HCT116 (cell line): ENCODE measurements around the gene HOXC11. TPM values are rescaled to one million over a fixed set of nuclear protein-coding genes. Genes with fewer than 3 reads are reported as not detected.
A peak's percentile ranks its signal among the peaks of the same experiment; 100 is the strongest.

Experiments
- ATAC-seq: fragments of 200-7000 bp; cut with Tn5 transposase; 2 replicates; pipeline ENCODE4 v1.9.1; 2020; ENCODE audit warnings: mild to moderate bottlenecking, moderate library complexity
- BruUV-seq: library from RNA; stranded (reverse); fragments of 400-500 nt; replicated peaks from 2 replicates; lab custom pipeline; 2021; lab: Mats Ljungman, UMichigan
- CTCF ChIA-PET: fragments of 300-600 bp; sonication (Branson Sonifier 250); formaldehyde crosslinking; loops from one replicate; lab custom pipeline; 2021; ENCODE audit warnings: antibody characterized with exemption; lab: Charles Lee
- POLR2A ChIA-PET: fragments of 300-600, 350-600 bp; sonication (Branson Sonifier 250); formaldehyde crosslinking; loops from one replicate; lab custom pipeline; 2021; ENCODE audit warnings: antibody characterized with exemption; lab: Charles Lee
- RAD21 ChIA-PET, 2 experiments: fragments of 300-600 bp; sonication (Branson Sonifier 250); formaldehyde crosslinking; loops; one replicate each; lab custom pipeline; 2023; ENCODE audit warnings: low total read pairs in 2 of 2; ENCODE audit not compliant: uncharacterized antibody in 2 of 2, unreplicated experiment in 2 of 2, low non-redundant PET in 1 of 2; lab: Charles Lee
- DNase-seq: peaks from one replicate; pipeline ENCODE4 v3.0.0-alpha.2; 2010; ENCODE audit warnings: low read depth, low spot score
- H2AFZ ChIP-seq: fragments of 200-600 bp; shearing (Covaris generic), sonication (generic); 2 replicates; pipeline ENCODE4 v1.6.1; 2017; ENCODE audit warnings: low read depth, mixed run types, mixed read lengths, antibody characterized with exemption, low read length; ENCODE audit not compliant: poor library complexity, severe bottlenecking
- H3K27ac ChIP-seq: 2 replicates; pipeline ENCODE4 v1.5.1; 2012; ENCODE audit warnings: low read depth, low read length
- H3K27me3 ChIP-seq: fragments of 200-600 bp; sonication (generic); 2 replicates; pipeline ENCODE4 v1.6.1; 2016; ENCODE audit warnings: mixed run types, low read length, mixed read lengths; ENCODE audit not compliant: insufficient read depth
- H3K36me3 ChIP-seq, 2 experiments: fragments of 200-500 bp in 1 of 2; fragments of 200-600 bp in 1 of 2; sonication (Bioruptor generic) in 1 of 2; sonication (generic) in 1 of 2; 2 replicates each; pipeline versions ENCODE4 v1.5.1 to v1.6.1; 2014 to 2016; ENCODE audit warnings: low read length in 2 of 2, inconsistent platforms in 1 of 2, mixed read lengths in 1 of 2, mixed run types in 1 of 2; ENCODE audit not compliant: insufficient read depth in 2 of 2, control insufficient read depth in 1 of 2
- H3K4me1 ChIP-seq, 2 experiments: fragments of 200-600 bp in 1 of 2; sonication (generic) in 1 of 2; 2 replicates each; pipeline versions ENCODE4 v1.5.1 to v1.6.1; 2012 to 2017; ENCODE audit warnings: low read length in 2 of 2, inconsistent platforms in 1 of 2, mild to moderate bottlenecking in 1 of 2, mixed read lengths in 1 of 2, mixed run types in 1 of 2, moderate library complexity in 1 of 2; ENCODE audit not compliant: insufficient read depth in 2 of 2, control insufficient read depth in 1 of 2
- H3K4me2 ChIP-seq: fragments of 200-600 bp; sonication (generic); 2 replicates; pipeline ENCODE4 v1.6.1; 2017; ENCODE audit warnings: mixed run types, low read length, mixed read lengths
- H3K4me3 ChIP-seq, 2 experiments: fragments of 200-600 bp in 1 of 2; sonication (generic) in 1 of 2; replicated peaks in 1 of 2; 2 replicates each; pipeline ENCODE4 v1.5.1; 2011 to 2016; ENCODE audit warnings: low read length in 2 of 2, control low read depth in 1 of 2, low read depth in 1 of 2, mild to moderate bottlenecking in 1 of 2, mixed read lengths in 1 of 2, mixed run types in 1 of 2
- H3K79me2 ChIP-seq: fragments of 200-600 bp; sonication (generic); 2 replicates; pipeline ENCODE4 v1.6.1; 2017; ENCODE audit warnings: mild to moderate bottlenecking, mixed run types, low read length, moderate library complexity, mixed read lengths; ENCODE audit not compliant: insufficient read depth
- H3K9ac ChIP-seq: fragments of 200-600 bp; sonication (generic); 2 replicates; pipeline ENCODE4 v1.6.1; 2016; ENCODE audit warnings: low read length, mixed read lengths
- H3K9me2 ChIP-seq: fragments of 200-600 bp; sonication (generic), shearing (Covaris generic); 2 replicates; pipeline ENCODE4 v1.6.1; 2017; ENCODE audit warnings: mixed run types, mild to moderate bottlenecking, moderate library complexity; ENCODE audit not compliant: insufficient read depth
- H3K9me3 ChIP-seq, 2 experiments: fragments of 200-500 bp in 1 of 2; fragments of 200-600 bp in 1 of 2; sonication (Bioruptor generic) in 1 of 2; sonication (generic) in 1 of 2; 2 replicates each; pipeline ENCODE4 v1.6.1; 2014 to 2017; ENCODE audit warnings: low read length in 2 of 2, mixed read lengths in 2 of 2, inconsistent platforms in 1 of 2, low read depth in 1 of 2, mild to moderate bottlenecking in 1 of 2, mixed run types in 1 of 2, moderate library complexity in 1 of 2; ENCODE audit not compliant: control insufficient read depth in 1 of 2, insufficient read depth in 1 of 2
- H4K20me1 ChIP-seq: fragments of 200-600 bp; sonication (generic), shearing (Covaris generic); 2 replicates; pipeline ENCODE4 v1.6.1; 2017; ENCODE audit warnings: mixed run types, mild to moderate bottlenecking, moderate library complexity; ENCODE audit not compliant: insufficient read depth
- JUND ChIP-seq: IDR thresholded peaks from 2 replicates; pipeline ENCODE4 v1.6.1; 2012
- POLR2AphosphoS5 ChIP-seq: IDR thresholded peaks from 2 replicates; pipeline ENCODE4 v1.6.1; 2011; ENCODE audit warnings: mild to moderate bottlenecking, low read depth, low read length, moderate library complexity
- RAD21 ChIP-seq: IDR thresholded peaks from 2 replicates; pipeline ENCODE4 v1.6.1; 2012; ENCODE audit warnings: low read depth, mild to moderate bottlenecking
- SIN3A ChIP-seq: IDR thresholded peaks from 2 replicates; pipeline ENCODE4 v1.6.1; 2012; ENCODE audit warnings: low read depth
- SRF ChIP-seq: IDR thresholded peaks from 2 replicates; pipeline ENCODE4 v1.6.1; 2012; ENCODE audit warnings: low read depth
- TCF7L2 ChIP-seq: IDR thresholded peaks from 2 replicates; pipeline ENCODE4 v1.7.0; 2011; ENCODE audit warnings: borderline replicate concordance, inconsistent platforms; ENCODE audit not compliant: insufficient read depth, insufficient read length; ENCODE audit errors: extremely low read depth
- ZFX ChIP-seq: fragments of 450-650 bp; IDR thresholded peaks from 2 replicates; pipeline ENCODE4 v1.6.1; 2017
- ZNF274 ChIP-seq: fragments of 200-500 bp; sonication (Bioruptor generic); IDR thresholded peaks from 2 replicates; pipeline ENCODE4 v1.6.1; 2014; ENCODE audit warnings: mild to moderate bottlenecking, low read depth, low read length, inconsistent platforms
- intact Hi-C: fragments of 100-400 bp; cut with micrococcal nuclease; formaldehyde crosslinking; loops from 2 replicates; pipeline ENCODE4 v1.10.0; 2022
- total RNA-seq: library from RNA; stranded (reverse); gene quantifications from one replicate; pipeline ENCODE4 v1.2.1, GENCODE V29; 2021; ENCODE audit not compliant: unreplicated experiment
- TF ChIP-seq, protein P1 (sequence below): IDR thresholded peaks from 2 replicates; pipeline ENCODE4 v1.6.1; 2011; ENCODE audit warnings: mild to moderate bottlenecking, low read length, moderate library complexity; ENCODE audit not compliant: insufficient replicate concordance; ENCODE audit errors: extremely low read depth

Gene HOXC11
- total RNA-seq, 1 experiment from 2014 or later, result 0.22 TPM

DNA sequence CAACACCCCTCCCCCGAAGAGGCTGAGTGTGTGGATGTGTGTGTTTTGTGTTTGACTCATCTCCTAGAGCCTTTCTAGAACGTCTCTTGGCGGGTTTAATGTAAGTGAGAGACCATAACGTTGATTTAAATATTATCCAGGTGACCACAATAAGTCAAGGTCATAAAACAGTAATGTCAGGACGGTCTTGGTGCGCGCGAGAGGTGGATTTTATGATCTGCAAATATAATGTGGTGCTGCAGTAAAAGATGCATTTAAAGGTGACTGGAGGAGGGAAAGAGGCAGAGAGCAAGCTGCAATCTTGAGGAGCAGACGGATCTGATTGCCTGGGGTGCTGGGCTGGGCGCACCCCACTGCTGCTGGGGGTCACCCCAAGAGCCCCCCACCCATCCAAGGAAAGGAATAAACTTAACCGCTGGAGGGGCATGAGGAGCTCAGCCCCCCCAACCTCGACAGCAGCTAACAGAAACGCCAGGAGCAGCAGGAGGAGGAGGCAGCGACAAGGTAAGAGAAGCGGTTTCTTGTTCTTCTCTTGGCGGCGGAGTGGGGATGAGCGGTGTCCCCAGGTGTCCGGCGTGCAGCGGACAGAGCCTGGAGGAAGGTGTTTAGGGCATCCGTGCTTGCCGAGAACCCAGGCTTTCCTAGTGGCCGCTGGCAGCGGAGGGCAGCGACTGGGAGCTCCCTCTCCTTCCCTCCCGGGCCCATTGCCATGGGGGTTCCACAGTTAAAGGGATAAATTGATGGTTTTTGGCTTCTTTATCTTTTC lies 17.6 kb downstream of the HOXC11 start:
- POLR2A ChIA-PET, result interaction anchor here (0.6 to 2.2 kb wide), 3 partner anchors 9 to 473 kb away, joined by 3 to 6 read pairs (median 3); partner anchors contain the start of gene HOXC9
- intact Hi-C loops, result no loop called here
- Histone ChIP-seq H3K4me1 (peaks cover 9 to 21% of the 10 kb centered on the region in 2 experiments), H2AFZ (no peak overlapping the region), H3K27ac (no peak overlapping the region), H4K20me1 (no peaks in the 10 kb centered on the region), H3K9me2 (no peaks in the 10 kb centered on the region), H3K4me3 (no peak overlapping the region), H3K79me2 (peaks cover 3% of the 10 kb centered on the region; the same call in 1 of the 2 replicates), H3K27me3 (no peaks in the 10 kb centered on the region), H3K4me2 (no peak overlapping the region), H3K9ac (0 out of 2 replicates have a peak overlapping the region, but pooled peaks have one; percentile 45), H3K36me3 (no peaks in the 10 kb centered on the region), H3K9me3 (no peaks in the 10 kb centered on the region)
- BruUV-seq, result no TSS peak
- TF ChIP-seq POLR2AphosphoS5, result no peak
- TF ChIP-seq, protein P1, sequence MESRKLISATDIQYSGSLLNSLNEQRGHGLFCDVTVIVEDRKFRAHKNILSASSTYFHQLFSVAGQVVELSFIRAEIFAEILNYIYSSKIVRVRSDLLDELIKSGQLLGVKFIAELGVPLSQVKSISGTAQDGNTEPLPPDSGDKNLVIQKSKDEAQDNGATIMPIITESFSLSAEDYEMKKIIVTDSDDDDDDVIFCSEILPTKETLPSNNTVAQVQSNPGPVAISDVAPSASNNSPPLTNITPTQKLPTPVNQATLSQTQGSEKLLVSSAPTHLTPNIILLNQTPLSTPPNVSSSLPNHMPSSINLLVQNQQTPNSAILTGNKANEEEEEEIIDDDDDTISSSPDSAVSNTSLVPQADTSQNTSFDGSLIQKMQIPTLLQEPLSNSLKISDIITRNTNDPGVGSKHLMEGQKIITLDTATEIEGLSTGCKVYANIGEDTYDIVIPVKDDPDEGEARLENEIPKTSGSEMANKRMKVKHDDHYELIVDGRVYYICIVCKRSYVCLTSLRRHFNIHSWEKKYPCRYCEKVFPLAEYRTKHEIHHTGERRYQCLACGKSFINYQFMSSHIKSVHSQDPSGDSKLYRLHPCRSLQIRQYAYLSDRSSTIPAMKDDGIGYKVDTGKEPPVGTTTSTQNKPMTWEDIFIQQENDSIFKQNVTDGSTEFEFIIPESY, result no peak
- TF ChIP-seq TCF7L2, result no peak
- TF ChIP-seq ZNF274, result no peak
- no peak for TF ChIP-seq RAD21
- no peak for TF ChIP-seq SRF
- no peak for TF ChIP-seq JUND
- no peak for TF ChIP-seq ZFX
- no peak for TF ChIP-seq SIN3A
- RAD21 ChIA-PET, result interaction anchor here in 1 of 2 experiments (0.7 kb wide), 1 partner anchor 201 kb away, joined by 3 read pairs; no protein-coding TSS in a partner anchor
- ATAC-seq (no peak), DNase-seq (no peak)
- CTCF ChIA-PET, result interaction anchor here (1.1 to 2.0 kb wide), 4 partner anchors 200 to 226 kb away, joined by 3 to 8 read pairs (median 3); no protein-coding TSS in a partner anchor
